Adrenal gland (tissue), 12 donors: Measurements from ENCODE around the gene INPP4B. TPM values are rescaled to one million over a fixed set of nuclear protein-coding genes. Genes with fewer than 3 reads are reported as not detected.

Experiments
- DNase-seq, 7 donors: peaks; one replicate each; pipeline ENCODE4 v3.0.0-alpha.2; 2019 to 2020
- H3K27ac ChIP-seq, 5 donors: fragments of 200-600 bp; sonication (generic) in 4 of 5; 1 replicate in 3 of 5; 2 replicates in 2 of 5; pipeline versions ENCODE4 v1.5.1 to v1.8.0; 2016 to 2020; ENCODE audit warnings: mild to moderate bottlenecking in 1 of 5
- H3K27me3 ChIP-seq: fragments of 200-600 bp; 2 replicates; pipeline ENCODE4 v1.8.0; 2021
- H3K36me3 ChIP-seq, 2 donors: fragments of 200-600 bp; replicated peaks in 1 of 2; 1 replicate in 1 of 2; 2 replicates in 1 of 2; pipeline versions ENCODE4 v1.5.1 to v1.8.0; 2018 to 2022
- H3K4me1 ChIP-seq, 2 donors: fragments of 200-600 bp; replicated peaks in 1 of 2; 1 replicate in 1 of 2; 2 replicates in 1 of 2; pipeline versions ENCODE4 v1.5.1 to v1.8.0; 2018 to 2021
- H3K4me3 ChIP-seq, 4 donors: fragments of 200-600 bp; sonication (generic) in 3 of 4; one replicate each; pipeline ENCODE4 v1.5.1; 2016 to 2018
- H3K9me3 ChIP-seq, 3 donors: fragments of 200-600 bp; sonication (generic) in 1 of 3; replicated peaks in 1 of 3; 1 replicate in 2 of 3; 2 replicates in 1 of 3; pipeline versions ENCODE4 v1.5.1 to v1.8.0; 2016 to 2021
- CTCF ChIP-seq, 6 experiments: fragments of 450-650 bp in 4 of 6; fragments of 200-600 bp in 2 of 6; sonication (generic) in 1 of 6; IDR thresholded peaks; 1 replicate in 5 of 6; 2 replicates in 1 of 6; pipeline versions ENCODE4 v1.5.1 to v1.8.0; 2016 to 2021; ENCODE audit warnings: antibody characterized with exemption in 6 of 6, mild to moderate bottlenecking in 2 of 6, moderate library complexity in 1 of 6
- POLR2A ChIP-seq, 2 donors: fragments of 450-650 bp; IDR thresholded peaks; one replicate each; pipeline ENCODE4 v1.6.1; 2017; ENCODE audit warnings: antibody characterized with exemption in 2 of 2, mild to moderate bottlenecking in 2 of 2, moderate library complexity in 1 of 2
- WGBS, 4 donors: extraction: QIAGEN DNeasy Blood & Tissue Kit in 2 of 4; methylation state at CpG; one replicate each; pipeline versions ENCODE4 v1.1.5 to v1.1.7; 2013 to 2017; 5-methylcytosine and 5-hydroxymethylcytosine counted together
- intact Hi-C, 2 donors: fragments of 100-400 bp; cut with DNase I; formaldehyde crosslinking; loops; one replicate each; pipeline versions ENCODE4 v1.14.1 to v1.15.0; 2022 to 2023
- polyA plus RNA-seq, 3 donors: library from polyadenylated mRNA; stranded (reverse); fragments of 200-250 nt in 2 of 3; fragments of 350-450 nt in 1 of 3; fragmentation: Illumina TruSeq in 1 of 3; extraction: RNeasy Lipid Tissue Mini Kit (QIAGEN cat#74804) in 1 of 3; gene quantifications; one replicate each; pipeline ENCODE4 v1.2.3, GENCODE V29; 2013 to 2014
- total RNA-seq, 9 donors: library from RNA; depleted of rRNA in 4 of 9; stranded (reverse); fragments of >200 nt in 4 of 9; fragments of 120-200 nt in 1 of 9; fragmentation: NEBNext Ultra II Directional in 1 of 9; extraction: Animal tissue kit (Norgen Biotek cat#: 25700) in 1 of 9; gene quantifications; one replicate each; pipeline versions ENCODE4 v1.1.0 to v1.2.4, GENCODE V29; 2013 to 2023
- donor health status: healthy with polysubstance abuse.
- donor health status: Bipolar disorder and iron deficiency.
- donor health status: DM: yes; HTN: yes; CAD: no.
- donor health status: DM: no; HTN: no; CAD: no.
- donor health status: DM: no; HTN: no; CAD: no.
- donor health status: DM: yes; HTN: yes; CAD: no.

INPP4B gene
- total and polyA plus RNA-seq, 12 donors: 2.2 to 21.6 (median 11.8) TPM

- intact Hi-C loops: no loop called here
- no peak overlapping the region for H3K27ac ChIP-seq
- TF ChIP-seq POLR2A (IDR thresholded peaks at IDR 0.05): no peak
- TF ChIP-seq CTCF (IDR thresholded peaks at IDR 0.05): no peak
- no peak overlapping the region for H3K4me3 ChIP-seq
- no peaks in the 10 kb centered on the region for H3K4me1 ChIP-seq
- H3K27me3 ChIP-seq: no peaks in the 10 kb centered on the region
- no peak for DNase-seq
- no peaks in the 10 kb centered on the region for H3K36me3 ChIP-seq
- H3K9me3 ChIP-seq: no peaks in the 10 kb centered on the region
- WGBS, 4 donors: 83 to 100% (median 98%) methylated on average over 1 of the region's 1 CpG
Observed at GRCh38 chr4:142465526-142465925, 380.6 kb downstream of the INPP4B start.

GRCh38 chr4:142463206-142463605 is 382.9 kb downstream of the INPP4B start:
- Histone ChIP-seq H3K27ac (no peak overlapping the region), H3K36me3 (no peaks in the 10 kb centered on the region), H3K27me3 (no peaks in the 10 kb centered on the region), H3K4me3 (no peak overlapping the region), H3K4me1 (peaks cover 0 to 14% of the 10 kb centered on the region in 2 donors), H3K9me3 (no peaks in the 10 kb centered on the region)
- TF ChIP-seq CTCF (IDR thresholded peaks at IDR 0.05): no peak
- TF ChIP-seq POLR2A (IDR thresholded peaks at IDR 0.05): no peak
- no peak for DNase-seq
- intact Hi-C loops: no loop called here
- WGBS, 4 donors: 81 to 88% (median 85%) methylated on average over 2 of the region's 2 CpGs

- H3K4me3 ChIP-seq: no peak overlapping the region
- no peak overlapping the region for H3K27ac ChIP-seq
- DNase-seq: peak in 1 of 7 donors; percentile 11
- H3K27me3 ChIP-seq: no peaks in the 10 kb centered on the region
- H3K36me3 ChIP-seq: no peaks in the 10 kb centered on the region
- intact Hi-C loops: no loop called here
- no peaks in the 10 kb centered on the region for H3K4me1 ChIP-seq
- WGBS, 4 donors: 62 to 71% (median 63%) methylated on average over 4 to 6 of the region's 6 CpGs
- TF ChIP-seq POLR2A (IDR thresholded peaks at IDR 0.05) (no peak), CTCF (IDR thresholded peaks at IDR 0.05) (no peak)
- no peaks in the 10 kb centered on the region for H3K9me3 ChIP-seq
Observed at GRCh38 chr4:142452161-142452855, 393.8 kb downstream of the INPP4B start.

GRCh38 chr4:142449771-142450373 is 396.2 kb downstream of the INPP4B start:
- Histone ChIP-seq H3K4me3 (no peak overlapping the region), H3K36me3 (no peaks in the 10 kb centered on the region), H3K4me1 (no peaks in the 10 kb centered on the region), H3K9me3 (no peaks in the 10 kb centered on the region), H3K27me3 (no peaks in the 10 kb centered on the region), H3K27ac (no peak overlapping the region)
- 48 to 80% (median 76%) methylated on average over 2 of the region's 2 CpGs for WGBS, 4 donors
- intact Hi-C loops: no loop called here
- no peak for DNase-seq
- TF ChIP-seq POLR2A (IDR thresholded peaks at IDR 0.05): no peak
- TF ChIP-seq CTCF (IDR thresholded peaks at IDR 0.05): no peak
